Lower leg skin (tissue), 3 donors: ENCODE measurements around the gene CD99.

ENCODE experiments used
- POLR2A ChIP-seq, 2 donors: fragments of 450-650 bp; IDR thresholded peaks; one replicate each; pipeline ENCODE4 v1.6.1; 2016 to 2017; ENCODE audit warnings: antibody characterized with exemption in 2 of 2, mild to moderate bottlenecking in 1 of 2, moderate library complexity in 1 of 2
- TF ChIP-seq, protein P1 (sequence below), 3 donors: fragments of 450-650 bp; IDR thresholded peaks; one replicate each; pipeline ENCODE4 v1.5.1; 2016; ENCODE audit warnings: antibody characterized with exemption in 3 of 3, mild to moderate bottlenecking in 3 of 3, moderate library complexity in 2 of 3

- TF ChIP-seq, protein P1, sequence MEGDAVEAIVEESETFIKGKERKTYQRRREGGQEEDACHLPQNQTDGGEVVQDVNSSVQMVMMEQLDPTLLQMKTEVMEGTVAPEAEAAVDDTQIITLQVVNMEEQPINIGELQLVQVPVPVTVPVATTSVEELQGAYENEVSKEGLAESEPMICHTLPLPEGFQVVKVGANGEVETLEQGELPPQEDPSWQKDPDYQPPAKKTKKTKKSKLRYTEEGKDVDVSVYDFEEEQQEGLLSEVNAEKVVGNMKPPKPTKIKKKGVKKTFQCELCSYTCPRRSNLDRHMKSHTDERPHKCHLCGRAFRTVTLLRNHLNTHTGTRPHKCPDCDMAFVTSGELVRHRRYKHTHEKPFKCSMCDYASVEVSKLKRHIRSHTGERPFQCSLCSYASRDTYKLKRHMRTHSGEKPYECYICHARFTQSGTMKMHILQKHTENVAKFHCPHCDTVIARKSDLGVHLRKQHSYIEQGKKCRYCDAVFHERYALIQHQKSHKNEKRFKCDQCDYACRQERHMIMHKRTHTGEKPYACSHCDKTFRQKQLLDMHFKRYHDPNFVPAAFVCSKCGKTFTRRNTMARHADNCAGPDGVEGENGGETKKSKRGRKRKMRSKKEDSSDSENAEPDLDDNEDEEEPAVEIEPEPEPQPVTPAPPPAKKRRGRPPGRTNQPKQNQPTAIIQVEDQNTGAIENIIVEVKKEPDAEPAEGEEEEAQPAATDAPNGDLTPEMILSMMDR (IDR thresholded peaks at IDR 0.05), result no peak
- no peak for TF ChIP-seq POLR2A (IDR thresholded peaks at IDR 0.05)
Measured at GRCh38 chrX:2748171-2748814, 57.2 kb downstream of the CD99 start.
